GM18858 (cell line): ENCODE data around the gene TPRA1.
"Not testable (repeated sequence)": the region's sequence is repeated elsewhere in the genome, so short reads cannot be mapped to it uniquely, and the experiment has no call there.

Experiments used
- ATAC-seq: cut with Tn5 transposase; IDR thresholded peaks from one replicate; pipeline ENCODE4 v1.9.1; 2021; ENCODE audit not compliant: unreplicated experiment

Gene TPRA1

GRCh38 chr3:127616836-127617605, 26.5 kb upstream of the TPRA1 start:
- ATAC-seq, result no peak

DNA sequence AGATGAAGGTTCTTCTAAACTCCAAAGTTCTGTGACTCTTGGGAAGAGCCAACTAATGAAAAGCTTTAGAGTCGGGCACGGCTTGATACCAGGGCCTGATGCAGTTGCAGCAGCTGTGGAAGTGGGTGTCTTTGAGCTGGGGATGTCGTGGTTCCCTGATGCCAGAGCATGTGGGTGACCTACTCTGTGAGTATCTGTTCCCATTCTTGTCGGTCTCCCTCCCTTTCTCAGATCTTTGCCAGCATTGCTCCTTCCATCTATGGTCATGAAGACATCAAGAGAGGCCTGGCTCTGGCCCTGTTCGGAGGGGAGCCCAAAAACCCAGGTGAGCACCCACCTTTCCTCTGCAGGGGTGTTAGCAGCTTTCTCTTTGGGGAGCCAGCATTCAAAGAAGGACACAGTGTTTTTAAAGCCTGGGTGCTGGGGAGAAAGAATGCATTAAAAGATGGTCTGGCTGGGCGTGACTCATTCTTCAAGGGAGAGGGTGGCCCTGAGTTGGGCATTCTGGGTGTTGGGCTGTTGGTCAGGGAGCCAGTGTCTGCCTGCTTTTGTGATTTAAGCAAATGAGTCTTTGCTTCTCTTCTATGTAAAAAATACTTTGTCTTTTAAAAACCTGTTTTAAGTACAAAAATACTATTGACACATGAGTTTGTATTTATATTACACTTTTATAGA, 25.2 kb upstream of the TPRA1 start:
- no peak for ATAC-seq

DNA sequence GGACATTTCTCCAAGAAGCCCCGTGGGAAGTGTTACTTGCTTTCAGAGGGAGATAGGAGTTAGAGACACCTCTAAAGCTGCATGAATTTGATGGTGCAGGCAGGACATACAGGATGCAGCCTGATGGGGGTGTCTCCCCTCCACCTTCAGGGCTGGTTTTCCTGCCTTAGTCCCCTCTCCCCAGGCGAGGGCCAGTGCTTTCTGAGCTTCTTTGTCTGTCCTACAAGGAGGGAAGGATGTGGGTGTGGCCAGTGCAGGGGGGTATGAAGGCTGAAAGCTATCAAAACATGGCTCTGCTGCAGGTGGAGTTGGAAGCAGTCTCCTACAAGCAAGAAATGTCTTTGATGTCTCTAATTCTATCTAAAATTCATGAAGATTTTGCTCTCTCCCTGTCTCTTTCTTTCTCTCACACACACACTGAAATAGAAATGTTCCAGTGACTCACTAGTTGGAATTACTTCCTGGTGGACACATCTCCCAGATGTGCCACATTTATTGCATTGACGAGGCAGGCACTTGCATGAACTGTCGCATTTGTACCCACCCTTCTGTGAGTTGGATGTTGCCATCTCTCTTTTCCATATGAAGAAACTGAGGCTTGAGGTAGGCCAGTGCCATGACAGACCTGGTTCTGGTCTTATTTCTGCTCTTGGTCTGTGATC, 24.5 kb upstream of the TPRA1 start:
- no peak for ATAC-seq

DNA sequence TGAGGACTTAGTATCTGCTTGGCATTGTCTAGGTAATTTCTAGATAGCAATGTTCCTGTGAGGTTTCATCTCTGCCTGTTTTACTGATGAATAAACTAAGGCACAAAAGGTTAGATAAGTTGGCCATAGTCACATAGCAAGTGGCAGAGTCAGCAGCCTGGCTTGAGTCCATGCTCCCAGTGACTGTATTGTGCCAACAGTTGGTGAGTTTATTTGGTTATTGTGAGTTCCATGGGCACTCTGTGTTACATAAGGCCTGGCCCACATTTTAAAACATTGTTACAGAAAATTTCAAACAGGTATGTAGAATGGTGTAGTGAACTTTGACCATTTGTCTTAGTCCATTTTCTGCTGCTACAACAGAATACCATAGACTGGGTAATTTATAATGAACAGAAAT, 22.9 kb upstream of the TPRA1 start:
- no peak for ATAC-seq

DNA sequence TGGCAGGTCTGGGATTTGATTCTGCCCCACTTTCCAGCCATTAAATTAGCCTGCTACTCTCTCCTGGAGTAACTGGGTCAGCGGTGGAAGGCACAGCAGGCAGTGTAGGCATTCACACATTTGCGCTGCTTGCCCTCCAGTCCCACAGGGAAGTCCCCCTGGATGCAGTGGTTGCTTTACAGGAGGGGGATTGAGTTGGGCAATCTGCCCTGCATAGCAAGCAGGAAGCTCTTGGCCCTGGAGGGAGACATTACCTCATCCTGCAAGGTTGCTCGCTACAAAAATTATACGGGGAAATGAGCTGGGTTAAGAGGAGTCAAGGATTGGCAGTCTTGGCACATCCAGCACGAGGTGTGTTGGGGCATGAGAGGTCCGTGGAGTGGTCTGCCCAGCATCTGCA, 22.4 kb upstream of the TPRA1 start:
- ATAC-seq, result no peak

DNA sequence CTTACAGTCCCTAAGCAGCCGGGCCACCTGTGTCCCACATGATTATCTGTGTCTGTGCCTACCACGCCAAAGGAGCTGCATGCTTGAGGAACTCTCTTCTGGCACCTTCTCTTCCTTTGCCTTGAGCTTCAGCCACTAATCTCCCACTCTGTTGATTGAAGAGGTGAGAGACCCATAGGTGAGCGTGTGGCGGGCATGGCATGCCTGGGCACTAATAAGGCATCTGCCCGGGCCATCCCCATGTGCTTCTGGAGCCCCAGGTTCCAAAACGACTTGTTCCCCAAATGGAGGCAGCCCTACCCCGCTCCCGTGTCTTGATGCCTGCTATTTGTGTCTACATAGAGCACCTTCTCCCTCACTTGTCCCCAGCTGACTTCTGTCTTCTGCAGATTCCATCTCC, 20.7 kb upstream of the TPRA1 start:
- no peak for ATAC-seq

- ATAC-seq, result no peak
These were observed 19.6 kb upstream of the TPRA1 start for GRCh38 chr3:127610105-127610504.

DNA sequence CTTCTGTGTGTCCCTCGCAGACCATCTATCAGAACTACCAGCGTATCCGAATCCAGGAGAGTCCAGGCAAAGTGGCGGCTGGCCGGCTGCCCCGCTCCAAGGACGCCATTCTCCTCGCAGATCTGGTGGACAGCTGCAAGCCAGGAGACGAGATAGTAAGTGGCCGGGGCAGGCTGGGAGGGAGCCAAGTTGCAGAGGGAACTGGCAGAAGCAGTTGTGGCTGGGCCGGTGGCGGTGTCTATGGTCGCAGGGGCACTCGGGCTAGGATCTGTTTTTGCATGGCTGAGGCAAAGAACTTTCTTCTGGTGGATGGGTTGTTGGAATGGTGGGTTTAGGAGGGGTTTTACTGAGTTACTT, 17.8 kb upstream of the TPRA1 start:
- ATAC-seq, result no peak

GRCh38 chr3:127607675-127608361, 17.3 kb upstream of the TPRA1 start:
- ATAC-seq, result no peak

- ATAC-seq, result no peak
These were observed 16.6 kb upstream of the TPRA1 start for GRCh38 chr3:127606981-127607595.

GRCh38 chr3:127606086-127606805, 15.7 kb upstream of the TPRA1 start:
- ATAC-seq, result no peak

DNA sequence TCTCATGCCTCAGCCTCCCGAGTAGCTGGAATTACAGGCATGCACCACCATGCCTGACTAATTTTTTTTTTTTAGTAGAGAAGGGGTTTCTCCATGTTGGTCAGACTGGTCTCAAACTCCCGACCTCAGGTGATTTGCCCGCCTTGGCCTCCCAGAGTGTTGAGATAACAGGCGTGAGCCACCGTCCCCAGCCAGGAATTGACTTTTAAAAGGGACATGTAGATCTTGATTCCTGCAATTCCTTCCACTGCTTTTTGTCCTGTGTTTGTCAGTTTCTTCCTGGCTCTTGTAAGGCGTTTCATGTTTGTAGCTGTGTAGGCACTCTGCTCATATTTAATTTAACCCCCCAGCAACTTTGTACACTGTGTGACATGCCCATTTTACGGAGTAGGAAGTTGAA, 15.0 kb upstream of the TPRA1 start:
- not testable (repeated sequence) for ATAC-seq

DNA sequence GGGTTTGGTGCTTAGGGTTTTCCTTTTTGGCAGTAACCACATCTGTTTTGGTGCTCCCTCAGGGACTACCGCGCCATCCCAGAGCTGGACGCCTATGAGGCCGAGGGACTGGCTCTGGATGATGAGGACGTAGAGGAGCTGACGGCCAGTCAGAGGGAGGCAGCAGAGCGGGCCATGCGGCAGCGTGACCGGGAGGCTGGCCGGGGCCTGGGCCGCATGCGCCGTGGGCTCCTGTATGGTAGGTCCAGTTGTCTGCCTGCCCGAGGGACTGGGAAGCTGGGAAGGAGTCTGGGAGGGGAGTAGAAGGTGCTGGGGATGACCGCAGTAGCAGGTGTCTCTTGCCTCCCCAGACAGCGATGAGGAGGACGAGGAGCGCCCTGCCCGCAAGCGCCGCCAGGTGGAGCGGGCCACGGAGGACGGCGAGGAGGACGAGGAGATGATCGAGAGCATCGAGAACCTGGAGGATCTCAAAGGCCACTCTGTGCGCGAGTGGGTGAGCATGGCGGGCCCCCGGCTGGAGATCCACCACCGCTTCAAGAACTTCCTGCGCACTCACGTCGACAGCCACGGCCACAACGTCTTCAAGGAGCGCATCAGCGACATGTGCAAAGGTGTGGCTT, 14.1 kb upstream of the TPRA1 start:
- ATAC-seq, result no peak

DNA sequence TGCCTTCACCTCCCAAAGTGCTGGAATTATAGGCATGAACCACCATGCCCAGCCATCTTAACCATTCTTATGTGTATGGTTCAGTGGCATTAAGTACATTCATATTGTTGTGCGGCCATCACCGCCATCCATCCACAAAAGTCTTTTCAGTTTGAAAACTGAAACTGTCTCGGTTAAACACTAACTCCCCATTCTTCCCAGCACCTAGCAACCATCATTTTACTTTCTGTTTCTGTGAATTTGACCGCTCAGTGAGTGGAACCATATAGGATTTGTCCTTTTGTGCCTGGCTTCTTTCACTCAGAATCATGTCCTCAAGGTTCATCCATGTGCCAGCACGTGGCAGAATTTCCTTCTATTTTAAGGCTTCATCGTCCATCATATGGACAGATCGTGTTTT, 13.5 kb upstream of the TPRA1 start:
- no peak for ATAC-seq

- no peak for ATAC-seq
These were observed 10.4 kb upstream of the TPRA1 start for GRCh38 chr3:127600749-127601456.

GRCh38 chr3:127598841-127599570, 8.5 kb upstream of the TPRA1 start:
- no peak for ATAC-seq

- ATAC-seq, result no peak
These were observed 6.7 kb upstream of the TPRA1 start for GRCh38 chr3:127597020-127597771.

- ATAC-seq, result no peak
These were observed 4.8 kb upstream of the TPRA1 start for GRCh38 chr3:127595303-127595702.
